GM20431 (cell line): Measurements from ENCODE around the gene C12orf57.
"Not testable (repeated sequence)": the region's sequence is repeated elsewhere in the genome, so short reads cannot be mapped to it uniquely, and the experiment has no call there.

Source experiments
- in situ Hi-C: fragments of 300-500 bp; cut with MseI, MboI; formaldehyde crosslinking; loops from one replicate; pipeline ENCODE4 v1.15.0; 2020; ENCODE audit warnings: low sequenced_read_pairs; ENCODE audit not compliant: unreplicated experiment

The C12orf57 gene, protein sequence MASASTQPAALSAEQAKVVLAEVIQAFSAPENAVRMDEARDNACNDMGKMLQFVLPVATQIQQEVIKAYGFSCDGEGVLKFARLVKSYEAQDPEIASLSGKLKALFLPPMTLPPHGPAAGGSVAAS

DNA sequence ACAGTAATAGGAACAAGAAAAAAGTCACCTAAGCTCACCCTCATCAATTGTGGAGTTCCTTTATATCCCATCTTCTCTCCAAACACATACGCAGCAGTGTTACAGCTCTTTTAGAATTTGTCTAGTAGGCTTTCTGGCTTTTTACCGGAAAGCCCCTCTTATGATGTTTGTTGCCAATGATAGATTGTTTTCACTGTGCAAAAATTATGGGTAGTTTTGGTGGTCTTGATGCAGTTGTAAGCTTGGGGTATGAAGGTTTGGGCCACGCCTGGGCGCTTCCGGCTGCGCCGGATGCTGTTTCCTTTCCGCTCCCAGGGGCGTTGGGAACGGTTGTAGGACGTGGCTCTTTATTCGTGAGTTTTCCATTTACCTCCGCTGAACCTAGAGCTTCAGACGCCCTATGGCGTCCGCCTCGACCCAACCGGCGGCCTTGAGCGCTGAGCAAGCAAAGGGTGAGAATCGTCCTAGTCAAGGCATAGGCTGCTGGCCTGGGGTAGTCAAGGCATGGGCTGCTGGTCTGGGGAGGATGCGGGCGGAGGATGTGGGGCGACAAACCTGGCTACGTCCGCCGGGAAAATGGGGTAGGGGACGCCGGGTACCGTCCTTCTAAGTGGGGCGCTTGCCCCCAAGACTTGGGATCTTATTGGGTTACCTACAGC is at the start of gene C12orf57, which contains the start of gene RNU7-1:
TSS of gene C12orf57 (plus strand) at position 301 of the 659 bp plus-strand sequence. CDS start at position 401, 100 bp downstream.
TSS of gene RNU7-1 (plus strand) at position 95 of the 659 bp plus-strand sequence.
- in situ Hi-C loops, result no loop called here

DNA sequence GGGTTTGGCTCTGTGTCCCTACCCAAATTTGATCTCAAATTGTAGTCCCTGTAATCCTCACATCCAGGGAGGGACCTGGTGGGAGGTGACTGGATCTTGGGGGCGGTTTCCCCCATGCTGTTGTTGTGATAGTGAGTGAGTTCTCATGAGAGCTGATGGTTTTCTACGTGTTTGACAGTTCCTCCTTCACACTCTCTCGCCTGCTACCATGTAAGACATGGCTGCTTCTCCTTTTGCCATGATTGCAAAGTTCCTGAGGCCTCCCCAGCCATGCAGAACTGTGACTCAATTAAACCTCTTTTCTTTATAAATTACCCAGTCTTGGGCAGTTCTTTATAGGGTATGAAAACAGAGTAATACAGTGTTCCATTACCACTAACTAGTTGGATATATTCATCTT is 49.5 kb upstream of the C12orf57 start:
- in situ Hi-C loops, result no loop called here

DNA sequence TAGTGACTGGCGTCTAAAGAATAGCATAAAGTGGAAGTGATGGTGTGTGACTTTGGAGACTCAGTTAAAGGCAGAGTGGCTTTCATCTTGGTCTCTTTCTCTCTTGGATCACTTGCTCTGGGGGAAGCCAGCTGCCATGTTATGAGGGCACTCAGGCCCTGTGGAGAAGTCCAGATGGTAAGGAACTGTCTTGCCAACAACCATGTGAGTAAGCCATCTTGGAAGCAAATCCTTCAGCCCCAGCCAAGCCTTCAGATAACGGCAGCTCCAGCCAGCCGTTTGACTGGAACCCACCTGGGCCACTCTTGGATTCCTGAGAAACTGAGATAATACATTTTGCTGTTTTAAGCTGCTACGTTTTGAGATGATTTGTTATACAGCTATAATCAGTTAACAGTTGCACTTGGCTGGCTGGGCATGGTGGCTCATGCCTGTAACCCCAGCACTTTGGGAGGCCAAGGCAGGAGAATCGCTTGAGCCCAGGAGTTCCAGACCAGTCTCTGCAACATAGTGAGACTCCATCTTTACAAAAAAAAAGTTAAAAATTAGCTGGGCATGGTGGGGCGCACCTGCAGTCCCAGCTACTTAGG is 46.9 kb upstream of the C12orf57 start:
- in situ Hi-C loops, result no loop called here

DNA sequence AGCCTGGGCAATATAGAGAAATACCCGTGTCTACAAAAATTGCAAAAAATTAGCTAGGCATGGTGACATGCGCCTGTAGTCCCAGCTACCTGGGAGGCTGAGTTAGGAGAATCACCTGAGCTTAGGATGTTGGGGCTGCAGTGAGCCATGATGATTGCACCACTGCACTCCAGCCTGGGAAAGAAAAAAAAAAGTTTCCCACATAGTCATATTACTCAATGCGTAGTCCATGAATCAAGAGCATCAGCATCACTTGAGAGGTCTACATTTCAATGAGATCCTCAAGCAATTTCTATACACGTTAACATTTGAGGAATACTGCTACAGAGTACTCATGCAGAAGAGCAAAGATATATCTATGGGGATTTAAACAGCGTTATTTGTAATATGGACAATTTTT is 44.4 kb upstream of the C12orf57 start:
- in situ Hi-C loops, result no loop called here

DNA sequence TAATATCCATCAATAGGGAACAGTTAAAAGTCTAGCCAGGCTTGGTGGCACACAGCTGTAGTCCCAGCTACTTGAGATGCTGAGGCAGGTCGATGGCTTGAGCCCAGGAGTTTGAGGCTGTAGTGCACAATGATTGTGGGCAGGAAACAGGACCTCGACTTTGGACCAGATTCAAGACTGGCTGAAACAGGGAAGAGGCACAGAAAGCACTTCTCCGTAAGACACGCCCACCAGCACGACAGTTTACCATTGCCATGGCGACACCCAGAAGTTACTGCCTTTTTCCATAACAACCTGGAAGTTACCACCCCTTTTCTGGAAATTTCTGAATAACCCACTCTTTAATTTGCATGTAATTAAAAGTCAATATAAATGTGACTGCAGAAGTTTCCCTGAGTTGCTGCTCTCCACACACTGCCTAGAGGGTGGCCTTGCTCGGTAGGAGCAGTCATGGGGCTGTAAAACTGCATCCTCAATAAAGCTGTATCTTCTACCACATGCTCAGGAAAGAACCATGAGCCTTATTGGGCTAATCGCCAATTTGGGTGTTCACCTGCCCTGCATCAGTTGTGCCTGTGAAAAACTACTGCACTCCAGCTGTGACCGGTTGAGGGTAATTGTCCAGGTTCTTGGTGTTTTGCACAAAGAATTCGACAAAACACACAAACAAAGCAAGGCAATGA is 43.8 kb upstream of the C12orf57 start:
- in situ Hi-C loops, result no loop called here

DNA sequence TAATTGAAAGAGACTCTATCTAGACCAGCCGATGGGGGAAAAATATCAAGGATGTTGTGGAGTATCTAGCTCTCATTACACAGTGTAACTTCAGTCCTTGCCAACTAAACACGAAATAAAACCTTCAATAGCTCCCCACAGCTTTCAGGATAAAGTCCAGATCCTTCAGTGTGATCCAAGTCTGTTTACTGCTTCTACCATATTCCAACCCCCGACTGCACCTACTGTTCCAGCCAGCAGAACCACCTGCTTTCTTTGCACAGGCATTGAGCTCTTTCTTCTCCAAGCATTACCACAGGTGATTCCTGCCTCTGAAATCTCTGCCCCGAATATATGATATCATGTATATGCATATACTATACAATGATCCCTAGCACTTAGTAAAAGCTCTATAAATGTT is 41.4 kb upstream of the C12orf57 start:
- in situ Hi-C loops, result no loop called here

DNA sequence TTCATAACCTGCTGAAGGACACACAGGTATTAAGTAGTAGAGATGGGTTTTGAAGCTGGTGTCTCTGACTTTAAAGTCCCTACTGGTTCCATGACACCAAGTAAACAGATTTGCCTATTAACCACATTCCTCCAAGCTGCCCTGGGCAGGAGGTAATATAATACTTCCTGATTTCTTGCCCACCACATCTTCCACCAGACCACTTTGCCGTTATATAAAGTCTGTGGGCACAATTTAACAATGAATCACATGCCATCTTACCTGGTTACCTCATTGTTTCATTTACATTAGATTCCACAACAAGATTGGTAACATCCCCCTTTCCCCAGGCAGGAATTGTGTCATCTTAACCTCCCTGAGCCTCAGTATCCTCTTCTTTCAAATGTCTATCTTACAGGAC is 40.1 kb upstream of the C12orf57 start:
- in situ Hi-C loops, result no loop called here

DNA sequence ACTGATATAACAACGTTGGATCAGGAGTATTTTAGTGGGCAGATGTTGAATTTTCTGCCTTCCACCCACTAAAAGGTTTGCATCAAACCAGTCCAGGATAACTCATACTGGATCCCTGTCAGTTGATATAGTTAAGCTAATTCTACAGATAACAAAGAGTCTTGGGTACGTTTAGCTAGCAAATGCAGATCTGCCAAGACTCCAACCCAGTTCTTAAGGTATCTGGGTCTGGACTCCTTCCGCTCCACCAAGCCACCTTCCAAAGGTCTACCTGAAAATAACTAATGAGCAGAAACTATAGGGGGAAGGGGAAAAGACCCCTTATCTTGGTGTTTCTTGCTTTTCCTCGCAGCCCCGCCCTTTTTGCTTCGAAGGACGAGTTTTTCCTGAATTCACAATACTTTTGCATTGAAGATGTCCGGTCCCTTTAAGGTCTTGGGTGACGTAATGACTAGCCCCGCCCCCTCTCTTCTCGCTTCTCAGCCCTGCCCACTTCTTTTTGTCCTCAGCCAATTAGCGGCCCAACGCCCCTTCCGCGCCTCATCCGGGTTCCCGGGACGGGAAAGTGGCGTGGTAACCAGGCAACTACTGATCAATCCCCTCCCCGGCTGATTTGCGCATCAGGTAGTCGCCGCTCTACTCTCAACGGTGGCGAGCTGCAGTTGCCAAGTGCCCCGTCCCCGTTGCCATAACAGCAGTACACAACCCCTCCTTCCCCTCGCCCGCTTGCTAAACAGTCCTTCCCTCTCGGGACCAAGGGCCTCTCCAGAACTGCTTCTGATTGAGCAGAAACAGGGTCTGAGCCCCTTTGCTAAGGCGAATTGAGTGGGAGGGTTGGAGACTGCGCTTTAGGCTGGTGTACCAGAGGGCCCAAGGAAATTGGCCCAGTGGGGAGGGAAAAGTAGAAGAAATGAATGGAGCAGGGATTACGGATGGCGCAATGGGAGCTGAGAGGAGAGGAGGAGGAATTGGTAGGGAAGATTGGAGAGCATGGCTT is 39.2 kb upstream of the C12orf57 start, which contains the start of gene LRRC23:
TSS of gene LRRC23 (plus strand) at position 543 of the 997 bp plus-strand sequence. CDS start 812 bp downstream, outside the sequence.
- in situ Hi-C loops, result no loop called here

DNA sequence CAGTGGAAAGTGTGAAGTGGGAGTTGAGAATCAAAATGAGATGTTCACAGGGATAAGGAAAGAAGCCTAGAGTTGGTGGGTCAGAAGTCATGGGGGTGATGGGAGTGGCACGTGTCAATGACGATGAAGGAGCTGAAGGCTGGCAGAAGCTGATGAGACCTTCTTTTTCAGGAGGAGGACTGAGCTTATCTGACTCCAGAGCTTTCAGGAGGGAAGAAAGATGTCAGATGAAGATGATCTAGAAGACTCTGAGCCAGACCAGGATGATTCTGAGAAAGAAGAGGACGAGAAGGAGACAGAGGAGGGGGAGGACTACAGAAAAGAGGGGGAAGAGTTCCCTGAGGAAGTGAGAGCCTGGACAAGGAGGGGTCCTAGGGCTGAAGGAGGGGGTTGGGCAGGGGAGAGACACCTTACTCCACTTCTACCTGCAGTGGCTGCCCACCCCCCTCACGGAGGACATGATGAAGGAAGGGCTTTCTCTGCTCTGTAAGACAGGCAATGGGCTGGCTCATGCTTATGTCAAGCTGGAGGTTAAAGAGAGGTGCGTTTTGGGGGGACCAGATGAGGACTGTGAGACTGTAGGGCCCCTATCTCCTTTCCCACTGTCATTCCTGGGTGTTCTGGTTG is 38.3 kb upstream of the C12orf57 start:
- in situ Hi-C loops, result no loop called here

DNA sequence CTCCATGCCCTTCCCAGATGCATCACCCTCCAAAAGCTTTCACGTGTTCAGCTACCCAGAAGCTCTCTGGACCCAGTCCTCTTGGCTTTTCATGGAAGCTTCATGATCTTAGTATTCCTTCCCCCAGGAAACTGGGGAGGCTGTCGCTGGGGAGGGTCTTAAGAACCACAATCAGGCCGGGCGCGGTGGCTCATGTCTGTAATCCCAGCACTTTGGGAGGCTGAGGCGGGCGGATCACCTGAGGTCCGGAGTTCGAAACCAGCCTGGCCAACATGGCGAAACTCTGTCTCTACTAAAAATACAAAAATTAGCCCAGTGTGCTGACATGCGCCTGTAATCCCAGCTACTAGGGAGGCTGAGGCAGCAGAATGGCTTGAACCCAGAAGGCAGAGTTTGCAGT is 35.7 kb upstream of the C12orf57 start:
- in situ Hi-C loops, result not testable (repeated sequence)

DNA sequence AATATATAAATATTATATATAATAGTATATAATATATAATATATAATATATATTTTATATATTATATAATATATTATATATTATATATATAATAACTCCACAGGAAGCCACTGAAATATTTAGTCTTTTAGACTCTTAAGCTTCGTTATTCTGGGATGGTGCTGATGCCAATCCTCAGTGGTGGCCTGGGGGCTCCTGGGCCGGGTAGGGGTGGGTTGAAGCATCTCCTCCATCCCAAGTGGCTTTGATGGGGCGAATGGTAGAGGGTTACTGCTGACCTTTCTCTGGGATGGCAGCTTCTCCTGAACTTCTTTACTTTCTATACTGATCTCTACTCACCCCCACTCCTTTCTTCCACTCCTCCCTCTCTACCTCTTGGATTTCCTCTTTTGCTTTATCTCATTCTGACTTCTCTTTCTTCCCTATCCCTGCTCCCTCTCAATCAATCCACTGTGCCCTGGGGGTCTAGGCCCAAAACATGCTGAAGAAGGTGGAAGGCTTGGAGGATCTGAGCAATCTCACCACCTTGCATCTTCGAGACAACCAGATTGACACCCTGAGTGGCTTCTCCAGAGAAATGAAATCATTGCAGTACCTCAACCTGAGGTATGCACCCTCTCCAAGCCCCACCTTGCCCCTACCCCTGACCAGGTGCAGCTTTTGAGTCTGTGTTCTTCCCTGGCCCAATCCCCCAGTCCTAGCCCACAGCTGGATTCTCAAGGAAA is 34.2 kb upstream of the C12orf57 start:
- in situ Hi-C loops, result no loop called here

DNA sequence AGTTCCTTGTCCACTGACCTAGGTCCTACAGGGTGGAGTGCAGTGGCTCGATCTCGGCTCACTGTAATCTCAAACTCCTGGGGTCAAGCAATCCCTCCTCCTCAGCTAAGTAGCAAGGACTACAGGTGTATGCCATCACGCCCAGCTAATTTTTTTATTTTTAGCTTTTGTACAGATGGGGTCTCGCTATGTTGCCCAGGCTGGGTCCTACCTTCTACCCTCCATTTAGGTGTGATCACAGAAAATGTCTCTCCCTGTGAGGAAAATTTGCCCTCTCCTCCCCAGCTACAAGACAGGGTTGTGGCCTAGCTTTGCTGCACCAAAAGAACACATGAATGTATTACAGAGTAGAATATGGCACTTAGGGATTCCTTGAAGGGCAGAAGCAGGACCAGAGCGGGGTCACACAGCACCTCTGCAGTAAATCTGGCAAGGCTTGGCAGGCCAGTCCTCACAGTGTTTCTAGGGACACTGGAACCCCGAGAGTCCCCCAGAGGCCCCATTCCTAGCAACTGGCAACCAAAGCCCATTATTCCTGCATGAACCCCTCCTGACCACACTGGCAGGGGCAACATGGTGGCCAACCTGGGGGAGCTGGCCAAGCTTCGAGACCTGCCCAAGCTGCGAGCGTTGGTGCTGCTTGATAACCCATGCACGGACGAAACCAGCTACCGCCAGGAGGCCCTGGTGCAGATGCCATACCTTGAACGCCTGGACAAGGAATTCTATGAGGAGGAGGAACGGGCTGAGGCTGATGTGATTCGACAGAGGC is 31.5 kb upstream of the C12orf57 start:
- in situ Hi-C loops, result no loop called here

DNA sequence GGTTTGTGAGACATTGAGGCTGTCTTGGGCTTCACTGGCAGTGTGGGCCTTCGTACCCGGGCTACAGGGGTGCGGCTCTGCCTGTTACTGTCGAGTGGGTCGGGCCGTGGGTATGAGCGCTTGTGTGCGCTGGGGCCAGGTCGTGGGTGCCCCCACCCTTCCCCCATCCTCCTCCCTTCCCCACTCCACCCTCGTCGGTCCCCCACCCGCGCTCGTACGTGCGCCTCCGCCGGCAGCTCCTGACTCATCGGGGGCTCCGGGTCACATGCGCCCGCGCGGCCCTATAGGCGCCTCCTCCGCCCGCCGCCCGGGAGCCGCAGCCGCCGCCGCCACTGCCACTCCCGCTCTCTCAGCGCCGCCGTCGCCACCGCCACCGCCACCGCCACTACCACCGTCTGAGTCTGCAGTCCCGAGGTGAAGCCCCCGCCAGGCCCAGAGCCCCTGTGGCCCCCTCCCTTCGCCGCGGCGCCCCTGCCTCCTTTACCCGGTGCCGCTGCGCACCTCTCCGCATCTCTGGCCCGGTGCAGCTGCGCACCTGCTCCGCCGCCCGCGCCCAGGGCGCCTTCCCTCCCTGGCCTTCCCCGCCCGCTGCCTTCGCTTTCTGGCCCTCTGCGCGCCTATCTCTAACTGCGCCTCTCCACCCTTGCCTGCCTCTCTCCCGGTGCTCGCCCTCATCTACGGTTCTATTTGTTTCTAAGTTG is 29.4 kb upstream of the C12orf57 start, which contains the start of gene ENO2:
TSS of gene ENO2 (plus strand) at position 335 of the 701 bp plus-strand sequence. CDS start 1,253 bp downstream, outside the sequence.
- in situ Hi-C loops, result no loop called here

DNA sequence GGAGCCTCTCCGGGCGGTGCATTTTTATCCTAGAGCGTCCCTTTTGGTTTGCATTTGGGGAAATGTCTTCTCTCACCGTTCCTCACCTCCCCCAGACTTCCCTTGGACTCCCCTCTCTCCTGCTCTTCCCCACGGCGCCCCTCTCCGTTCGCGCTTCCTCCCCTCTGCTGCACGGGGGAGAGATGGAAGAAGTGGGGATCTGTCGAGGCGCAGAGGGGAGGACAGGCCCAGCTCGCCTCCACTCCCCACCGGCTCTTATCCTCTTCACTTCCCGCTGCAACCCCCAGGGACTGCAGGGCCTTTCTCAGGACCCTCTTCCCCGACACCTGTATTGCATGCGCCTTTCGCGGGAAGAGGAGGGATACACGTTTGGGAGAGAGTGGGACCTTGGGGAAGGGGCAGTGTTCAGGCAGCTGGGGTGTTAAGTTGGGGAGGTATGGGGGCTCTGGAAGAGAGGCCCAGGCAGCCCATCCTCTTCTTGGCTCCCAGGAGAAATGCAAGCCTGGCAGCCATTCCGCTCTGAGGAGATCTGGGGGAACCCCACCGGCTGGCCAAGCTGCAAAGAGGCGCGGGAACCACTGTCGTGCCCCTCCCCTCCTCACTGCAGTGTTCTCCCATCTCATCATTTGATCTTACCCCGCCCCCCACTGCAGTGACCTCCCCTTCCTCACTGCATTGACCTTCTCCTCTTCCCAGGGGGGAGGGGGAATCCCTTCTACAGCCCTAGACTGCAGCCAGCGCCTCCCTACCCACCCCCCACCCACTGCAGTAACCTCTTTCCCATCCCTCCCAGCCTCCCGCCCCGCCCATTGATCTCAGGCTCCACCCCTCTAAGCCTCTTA is 28.7 kb upstream of the C12orf57 start:
- in situ Hi-C loops, result no loop called here

DNA sequence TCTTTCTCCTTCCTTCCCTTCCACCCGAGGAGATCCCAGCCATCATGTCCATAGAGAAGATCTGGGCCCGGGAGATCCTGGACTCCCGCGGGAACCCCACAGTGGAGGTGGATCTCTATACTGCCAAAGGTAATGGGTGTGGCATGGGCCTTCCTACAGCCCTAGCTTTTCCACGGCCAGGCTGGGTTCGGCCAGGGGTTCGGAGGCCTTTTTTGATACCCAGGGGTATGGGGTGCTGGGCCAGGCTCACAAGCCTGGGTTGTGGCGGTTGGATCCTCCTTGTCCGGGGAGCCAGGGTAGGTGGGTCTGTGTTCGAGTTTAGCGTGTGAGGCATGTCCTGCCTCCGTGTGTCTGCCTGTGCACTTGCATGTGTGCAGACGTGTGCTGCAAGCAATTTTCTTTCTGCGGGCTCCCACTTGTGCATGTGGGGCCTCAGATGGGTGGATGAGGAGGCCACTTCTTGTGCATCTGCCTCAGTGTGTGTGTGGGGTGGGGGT is 28.0 kb upstream of the C12orf57 start:
- in situ Hi-C loops, result no loop called here
